ENCODE data around the gene TMEM132C.

DNA sequence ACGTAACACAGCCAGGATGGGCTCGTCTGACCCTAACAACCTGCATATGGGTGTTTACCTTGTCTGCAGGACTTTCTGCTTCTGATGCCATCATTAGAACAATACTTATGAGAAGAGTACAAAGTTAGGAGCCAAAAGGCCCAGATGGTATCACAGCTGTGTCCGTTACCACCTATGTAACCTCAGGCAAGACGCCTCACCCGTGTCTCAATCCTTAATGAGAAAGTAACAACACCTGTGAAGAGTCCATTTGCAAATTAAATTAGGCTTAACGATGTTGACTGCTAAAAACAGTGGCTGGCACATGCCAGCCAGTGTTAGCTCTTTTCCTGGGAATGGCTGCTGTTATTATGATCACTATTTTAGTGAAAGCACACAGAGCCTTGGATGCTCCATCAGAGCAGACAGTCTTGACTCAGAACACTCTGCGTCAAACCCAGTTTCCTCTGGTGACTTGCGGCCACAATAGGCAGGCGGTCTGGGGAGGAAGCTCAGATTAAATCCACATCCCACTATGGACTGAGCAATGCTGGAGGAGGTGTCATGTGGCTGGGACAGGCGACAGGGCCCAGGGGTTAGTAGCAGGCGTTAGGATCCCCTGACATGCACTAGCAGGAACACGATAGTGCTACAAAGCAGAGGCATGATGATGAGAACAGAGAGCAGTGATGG, 431.5 kb downstream of the TMEM132C start:
- TF ChIP-seq, protein P1, sequence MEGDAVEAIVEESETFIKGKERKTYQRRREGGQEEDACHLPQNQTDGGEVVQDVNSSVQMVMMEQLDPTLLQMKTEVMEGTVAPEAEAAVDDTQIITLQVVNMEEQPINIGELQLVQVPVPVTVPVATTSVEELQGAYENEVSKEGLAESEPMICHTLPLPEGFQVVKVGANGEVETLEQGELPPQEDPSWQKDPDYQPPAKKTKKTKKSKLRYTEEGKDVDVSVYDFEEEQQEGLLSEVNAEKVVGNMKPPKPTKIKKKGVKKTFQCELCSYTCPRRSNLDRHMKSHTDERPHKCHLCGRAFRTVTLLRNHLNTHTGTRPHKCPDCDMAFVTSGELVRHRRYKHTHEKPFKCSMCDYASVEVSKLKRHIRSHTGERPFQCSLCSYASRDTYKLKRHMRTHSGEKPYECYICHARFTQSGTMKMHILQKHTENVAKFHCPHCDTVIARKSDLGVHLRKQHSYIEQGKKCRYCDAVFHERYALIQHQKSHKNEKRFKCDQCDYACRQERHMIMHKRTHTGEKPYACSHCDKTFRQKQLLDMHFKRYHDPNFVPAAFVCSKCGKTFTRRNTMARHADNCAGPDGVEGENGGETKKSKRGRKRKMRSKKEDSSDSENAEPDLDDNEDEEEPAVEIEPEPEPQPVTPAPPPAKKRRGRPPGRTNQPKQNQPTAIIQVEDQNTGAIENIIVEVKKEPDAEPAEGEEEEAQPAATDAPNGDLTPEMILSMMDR (IDR thresholded peaks at IDR 0.05; ENCODE audit: low read depth, low read length, poor library complexity, severe bottlenecking), result no peak
- no peak for TF ChIP-seq EZH2phosphoT487 (IDR thresholded peaks at IDR 0.05; ENCODE audit: borderline replicate concordance, low read length)

Data from DOHH2 (cell line).